HG03103 (cell line): ENCODE results near the gene SATB2.

Experiments used
- ATAC-seq: cut with Tn5 transposase; IDR thresholded peaks from one replicate; pipeline ENCODE4 v1.9.1; 2021; ENCODE audit warnings: low read depth; ENCODE audit not compliant: unreplicated experiment

The SATB2 gene

DNA sequence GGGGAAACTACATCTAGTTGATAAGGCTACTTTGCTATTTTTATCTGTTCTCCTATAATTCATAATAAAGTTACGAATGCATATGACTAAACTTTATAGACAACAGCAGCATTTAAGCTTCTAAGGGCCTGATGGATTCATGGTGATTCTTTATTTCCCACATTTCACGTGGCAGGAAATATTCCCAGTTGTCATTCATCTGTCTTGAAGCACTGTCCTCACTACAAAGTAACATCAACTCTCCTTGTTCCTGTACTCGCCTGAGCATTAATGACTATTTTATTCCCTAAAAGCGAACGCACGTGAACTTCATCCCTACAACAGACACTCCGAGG, 2.6 kb downstream of the SATB2 start:
- ATAC-seq: no peak

DNA sequence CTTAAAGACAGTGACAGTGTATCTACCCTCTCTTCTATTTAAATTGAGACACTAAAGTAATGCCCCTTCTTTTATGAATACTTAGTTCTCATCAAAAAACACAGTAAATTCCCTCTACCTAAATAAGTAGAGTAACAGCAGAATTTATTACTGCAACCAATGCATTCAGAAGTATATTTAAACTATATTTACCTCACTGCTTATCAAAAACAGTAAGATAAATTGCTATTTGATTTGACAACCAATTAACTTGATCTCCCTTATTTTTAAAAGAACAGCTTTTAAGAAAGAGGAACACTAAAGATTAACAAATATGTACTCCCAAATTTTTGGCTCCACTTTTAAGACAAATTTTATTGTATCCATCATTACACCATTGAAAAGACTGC, 4.8 kb downstream of the SATB2 start:
- no peak for ATAC-seq

DNA sequence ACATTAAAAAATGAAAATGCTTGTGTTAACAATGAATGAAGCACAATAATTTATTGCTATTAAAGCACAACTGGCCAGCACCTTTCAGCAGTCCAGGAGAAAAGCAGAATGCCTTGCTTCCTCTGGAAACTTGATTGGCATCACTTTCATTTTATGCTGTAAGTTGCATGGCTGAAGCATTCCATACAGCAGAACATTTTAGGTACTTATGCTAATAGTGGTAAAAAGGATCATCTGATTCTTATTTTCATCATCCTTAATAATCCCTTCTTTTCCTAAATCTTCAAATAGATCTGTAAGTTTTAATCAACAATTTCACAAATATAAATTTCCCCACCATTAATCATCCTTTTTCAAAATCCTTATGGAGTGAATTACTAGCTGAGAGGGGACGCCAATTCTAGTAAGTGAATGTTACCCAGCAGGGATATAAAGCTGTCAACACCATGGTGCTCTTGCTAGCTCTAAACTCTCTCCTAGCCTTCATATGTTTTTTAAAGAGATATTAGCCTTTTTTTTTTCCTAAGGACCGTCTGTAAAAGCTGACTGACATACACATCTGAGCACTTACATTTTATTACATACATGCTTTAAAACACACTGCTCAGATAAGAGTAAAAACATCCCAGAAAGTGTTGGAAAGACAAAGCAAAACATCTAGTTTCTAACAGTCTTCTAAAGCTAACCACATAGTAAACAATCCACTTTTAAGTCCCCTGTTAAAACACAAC, 5.3 kb downstream of the SATB2 start:
- ATAC-seq: no peak

DNA sequence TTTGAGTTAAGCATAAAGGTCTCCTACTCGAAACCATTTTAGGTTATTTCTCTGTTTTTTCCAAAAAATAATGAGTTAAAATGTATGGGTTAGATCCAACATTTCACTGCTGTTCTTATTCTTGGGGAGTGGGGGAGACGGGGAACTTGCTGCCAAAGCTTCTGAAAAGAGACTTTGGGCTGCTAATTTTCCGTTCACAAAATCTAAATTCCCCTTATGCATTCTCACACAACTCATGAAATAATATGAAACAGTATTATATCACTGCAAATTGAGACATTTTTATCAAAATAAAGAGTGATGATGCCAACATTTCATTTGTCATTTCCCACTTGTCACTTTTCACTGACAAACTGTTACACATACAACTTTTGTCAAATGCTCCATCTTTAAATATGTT, 7.8 kb downstream of the SATB2 start:
- ATAC-seq: no peak

DNA sequence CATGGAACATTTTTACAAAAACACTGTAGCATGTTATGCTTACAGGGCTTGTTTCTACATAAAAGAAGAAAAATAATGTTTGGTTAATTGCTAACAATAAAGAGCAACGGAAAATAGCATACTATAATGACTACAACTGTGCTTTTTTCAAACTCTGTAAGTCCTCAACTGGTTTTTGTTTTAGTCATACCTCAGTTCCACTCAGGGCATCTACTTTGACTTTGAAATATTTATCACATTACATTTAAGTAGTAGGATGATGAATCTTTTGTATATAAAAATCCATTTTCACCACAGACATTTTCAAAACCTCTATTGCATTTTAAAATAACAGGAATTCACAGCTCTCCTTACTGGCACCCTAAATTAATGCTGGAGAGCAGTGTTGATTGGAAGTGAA, 8.3 kb downstream of the SATB2 start:
- ATAC-seq: no peak

DNA sequence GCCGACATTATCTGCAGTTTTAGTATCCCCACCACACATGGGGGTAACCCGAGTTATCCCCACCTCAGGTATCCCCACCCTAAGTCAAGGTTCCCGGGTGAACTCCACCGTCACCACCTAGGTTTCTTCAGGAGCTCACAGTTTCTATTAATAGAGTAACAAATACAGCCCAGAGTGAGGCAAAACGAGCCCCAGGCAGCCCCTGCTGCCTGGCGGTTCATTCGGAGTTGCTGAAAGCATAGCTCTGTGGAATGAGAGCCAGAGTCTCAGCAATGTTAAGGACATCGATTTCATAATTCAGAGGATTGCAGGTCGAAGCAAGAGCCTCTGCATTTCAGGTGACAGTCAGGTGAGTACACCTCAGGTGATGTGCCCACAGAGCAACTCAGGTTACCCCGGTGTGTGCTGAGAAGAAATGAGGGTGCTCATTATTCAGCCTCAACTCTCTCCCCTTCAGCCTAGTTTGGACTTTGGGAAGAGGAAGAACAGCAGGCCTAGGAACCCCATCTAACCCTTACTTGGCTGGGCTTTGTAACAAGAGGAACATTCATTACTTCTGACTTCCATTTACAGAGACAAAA, 10.7 kb downstream of the SATB2 start:
- ATAC-seq: no peak

DNA sequence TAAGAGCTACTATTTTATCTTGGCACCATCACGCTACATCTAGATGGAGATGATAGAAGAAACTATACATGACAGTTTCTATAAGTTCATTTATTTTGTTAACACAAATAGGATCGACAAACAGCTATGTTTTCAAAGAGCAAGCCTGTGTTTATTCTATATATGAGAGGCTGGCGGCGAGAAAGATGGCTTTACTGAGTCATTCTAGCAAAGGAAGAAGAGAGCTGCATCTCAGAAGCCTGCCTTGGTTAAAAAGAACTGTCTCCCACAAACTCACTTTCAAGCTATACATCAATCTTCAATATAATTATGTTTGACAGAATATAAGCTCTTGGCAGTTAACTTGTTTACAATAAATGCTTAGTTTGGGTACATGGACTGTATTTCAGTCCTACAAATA, 13.0 kb downstream of the SATB2 start:
- ATAC-seq: no peak

DNA sequence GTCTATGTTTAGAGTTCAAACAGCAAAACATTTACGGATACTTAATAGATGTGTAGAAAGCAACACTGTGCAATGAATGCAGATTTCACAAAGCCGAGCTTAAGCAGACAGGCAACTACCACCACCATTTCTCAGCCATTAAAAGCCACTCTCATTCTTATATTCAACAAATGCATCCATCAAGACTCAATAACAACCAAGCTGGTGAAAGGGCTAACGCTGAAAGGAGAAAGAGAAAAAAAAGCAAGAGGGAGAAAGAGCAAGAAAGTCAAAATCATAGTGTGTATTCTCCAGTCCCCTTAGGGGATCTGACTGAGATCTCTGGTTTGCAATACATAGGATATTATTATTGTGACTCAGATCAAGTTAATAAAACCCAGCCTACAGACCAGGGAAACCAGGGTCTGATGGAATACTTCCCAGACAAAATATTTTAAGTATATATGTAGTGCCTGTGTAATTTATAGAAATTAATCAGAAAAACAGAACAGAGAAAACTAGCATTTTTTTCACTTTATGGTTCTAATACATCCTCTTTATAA, 14.1 kb downstream of the SATB2 start:
- no peak for ATAC-seq

DNA sequence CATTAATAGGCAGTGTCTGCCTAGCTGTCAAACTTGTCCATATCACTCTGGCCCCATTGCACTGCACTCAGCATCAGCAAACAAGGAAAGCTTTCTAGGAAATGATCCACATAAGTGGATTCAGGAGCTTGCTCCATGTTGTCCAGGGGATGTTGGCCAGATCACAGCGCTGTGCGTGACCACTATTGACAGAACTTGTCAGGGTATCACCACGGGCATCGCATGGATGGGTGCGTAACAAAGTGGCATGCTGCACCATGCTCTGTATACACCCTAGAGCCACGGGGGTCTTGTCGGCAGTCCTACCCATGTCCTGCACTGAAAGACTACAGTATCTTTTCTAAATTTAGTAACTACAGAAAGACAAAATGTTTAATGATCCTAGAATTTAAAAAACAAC, 15.6 kb downstream of the SATB2 start:
- ATAC-seq: no peak

DNA sequence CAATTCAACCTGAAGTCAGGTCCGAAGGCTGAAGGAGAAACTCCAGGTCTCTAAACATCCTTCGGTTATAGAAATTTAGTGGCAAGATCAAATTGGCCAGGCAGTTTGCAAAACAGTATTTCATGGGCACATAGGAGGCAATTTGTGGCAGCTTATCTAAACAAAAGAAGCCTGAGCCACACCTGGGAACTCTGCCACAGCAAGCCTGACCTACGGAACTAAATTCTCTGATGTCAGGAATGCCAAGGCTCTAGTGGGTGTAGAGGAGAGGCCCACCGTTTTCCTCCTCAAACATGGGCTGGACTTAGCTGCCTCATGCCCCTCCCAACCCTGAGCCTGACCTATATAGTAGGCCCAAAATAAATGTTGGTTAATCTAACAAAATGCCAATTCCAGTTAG, 16.0 kb downstream of the SATB2 start:
- ATAC-seq: no peak

DNA sequence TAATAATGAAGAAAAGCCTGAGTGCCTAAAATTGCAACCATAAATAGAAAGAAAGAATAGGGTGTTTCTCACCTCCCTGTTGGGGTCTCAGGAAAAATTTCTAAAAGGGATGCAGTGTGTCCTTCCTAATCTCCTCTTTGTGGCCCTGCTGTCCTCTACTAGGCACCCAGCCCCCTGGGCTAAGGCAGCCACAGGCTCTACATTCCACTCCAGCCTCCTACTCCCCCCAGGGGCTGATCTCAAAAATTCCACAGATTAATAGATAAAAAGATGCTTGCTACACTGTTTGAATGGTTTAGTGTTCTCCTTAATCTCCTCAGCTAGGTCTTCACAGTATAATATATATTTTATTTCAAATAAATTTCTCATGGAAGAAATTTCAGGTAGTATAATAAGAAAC, 17.6 kb downstream of the SATB2 start:
- no peak for ATAC-seq

DNA sequence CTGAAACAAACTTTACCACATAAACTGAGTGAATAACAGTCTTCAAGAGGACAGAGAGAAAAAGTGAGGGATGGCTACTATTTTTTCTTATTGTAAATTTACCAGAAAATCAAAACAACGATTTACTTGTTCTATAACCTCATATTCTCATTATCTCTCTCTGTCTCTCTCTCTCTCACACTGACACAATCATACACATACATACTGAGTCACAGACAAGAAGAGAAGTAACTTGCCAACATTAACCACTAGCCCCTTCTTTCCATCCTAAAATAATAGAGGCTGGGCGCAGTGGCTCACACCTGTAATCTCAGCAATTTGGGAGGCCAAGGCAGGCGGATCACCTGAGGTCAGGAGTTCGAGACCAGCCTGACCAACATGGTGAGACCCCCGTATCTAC, 18.2 kb downstream of the SATB2 start:
- ATAC-seq: no peak

DNA sequence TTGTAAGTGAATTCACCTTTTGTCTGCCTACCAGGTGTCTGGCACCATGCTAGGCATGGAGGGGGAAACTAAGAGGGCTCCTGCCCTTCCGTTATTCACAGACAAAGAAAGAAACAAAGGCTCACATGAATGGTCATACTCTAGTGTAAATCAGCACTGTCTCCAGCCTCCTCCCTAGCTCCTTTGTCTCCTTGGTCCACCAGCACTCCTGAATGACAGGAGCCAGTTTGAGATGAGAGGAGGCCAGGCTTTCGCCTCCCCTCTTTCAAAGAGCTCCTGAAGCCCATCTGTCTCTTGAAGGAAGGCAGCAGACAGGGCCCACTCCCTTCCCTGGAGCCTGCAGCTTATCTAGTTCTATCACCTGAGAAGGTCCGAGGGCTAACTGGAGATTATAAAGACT, 18.7 kb downstream of the SATB2 start:
- ATAC-seq: no peak

DNA sequence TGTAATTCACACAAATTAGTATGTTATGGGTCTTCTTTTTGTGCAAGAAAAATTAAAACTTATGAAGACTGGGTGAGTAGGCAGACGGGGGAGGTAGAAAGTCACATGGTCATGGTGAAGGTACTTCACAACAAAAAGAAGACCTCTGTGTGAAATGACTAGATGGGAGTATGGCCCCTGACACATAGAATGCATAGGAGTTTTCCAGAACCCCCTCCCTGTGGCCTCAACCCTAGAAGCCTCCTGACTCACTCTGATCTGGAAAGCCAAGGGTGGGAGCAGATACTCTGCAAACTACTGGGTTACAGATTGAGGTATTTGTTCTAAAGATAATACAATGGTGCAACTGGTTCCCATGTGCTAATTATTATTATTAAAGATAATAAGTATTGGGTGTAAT, 23.2 kb downstream of the SATB2 start:
- ATAC-seq: no peak

DNA sequence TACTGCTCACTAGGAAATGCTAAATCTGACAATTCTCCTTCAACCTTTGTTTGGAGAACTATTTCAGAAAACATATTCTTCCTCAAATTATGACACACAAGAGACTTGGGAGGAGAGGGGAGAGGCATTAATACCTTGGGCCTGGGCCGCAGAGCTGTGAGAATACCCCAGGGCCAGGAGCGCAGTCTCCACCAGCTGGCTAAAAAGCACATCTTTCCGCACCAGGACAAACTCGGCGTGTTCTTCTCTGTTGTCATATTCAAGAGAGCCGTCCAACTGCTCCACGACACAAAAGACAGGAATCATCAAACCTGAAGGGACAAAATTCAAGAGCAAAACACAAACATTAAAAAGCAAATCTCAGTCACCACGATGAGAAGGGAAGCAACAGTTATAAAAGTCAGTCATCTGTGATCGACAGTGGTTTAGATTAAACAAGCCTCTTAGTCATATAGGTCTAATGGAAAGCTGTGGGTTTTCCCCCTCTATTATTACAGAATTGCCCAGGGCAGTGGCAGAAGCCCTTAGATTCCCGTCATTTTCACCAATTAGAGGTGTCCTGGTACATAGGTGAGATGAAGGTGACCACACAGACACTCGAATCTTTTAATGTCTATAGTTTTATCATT, 24.4 kb downstream of the SATB2 start:
- no peak for ATAC-seq

DNA sequence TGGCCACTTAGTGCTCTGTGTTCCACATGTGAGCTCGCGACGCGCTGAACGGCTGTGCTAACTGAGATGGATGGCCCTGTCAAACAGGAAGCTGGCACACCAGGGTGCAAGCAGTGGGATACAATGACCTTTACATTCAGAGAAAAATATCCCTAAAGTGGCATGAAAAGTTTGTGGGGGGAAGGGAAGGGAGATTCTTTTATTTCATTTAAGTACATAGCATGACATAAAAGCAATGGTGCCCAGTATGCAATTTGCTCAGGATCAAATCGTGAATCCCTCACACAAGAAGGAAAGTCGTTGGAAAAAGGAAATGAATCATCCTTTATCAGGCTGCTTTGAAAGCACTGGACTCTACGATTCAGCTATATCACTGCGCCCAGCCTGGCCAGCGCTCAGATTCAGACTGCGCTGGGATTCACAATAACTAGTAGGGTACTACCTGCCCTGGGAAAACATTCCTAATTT, 26.0 kb downstream of the SATB2 start:
- no peak for ATAC-seq

DNA sequence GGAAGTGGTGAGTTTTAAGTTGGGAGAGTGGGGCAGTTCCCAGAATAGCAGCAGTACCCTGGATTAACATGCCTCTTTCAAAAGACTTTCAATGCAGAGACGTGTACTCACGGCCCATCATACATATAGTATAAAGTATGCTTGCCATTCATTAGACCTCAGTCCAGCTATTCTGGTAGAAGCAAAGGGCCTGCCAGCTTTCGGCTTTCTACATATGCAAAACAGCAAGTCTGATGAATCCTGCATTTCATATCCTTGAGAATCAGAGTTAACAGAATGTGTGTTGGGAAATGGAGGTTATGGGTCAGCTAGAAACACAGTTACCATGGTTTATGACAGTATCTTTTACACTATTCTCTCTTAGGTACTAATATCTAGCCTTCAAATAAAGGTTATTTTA, 27.5 kb downstream of the SATB2 start:
- ATAC-seq: no peak

DNA sequence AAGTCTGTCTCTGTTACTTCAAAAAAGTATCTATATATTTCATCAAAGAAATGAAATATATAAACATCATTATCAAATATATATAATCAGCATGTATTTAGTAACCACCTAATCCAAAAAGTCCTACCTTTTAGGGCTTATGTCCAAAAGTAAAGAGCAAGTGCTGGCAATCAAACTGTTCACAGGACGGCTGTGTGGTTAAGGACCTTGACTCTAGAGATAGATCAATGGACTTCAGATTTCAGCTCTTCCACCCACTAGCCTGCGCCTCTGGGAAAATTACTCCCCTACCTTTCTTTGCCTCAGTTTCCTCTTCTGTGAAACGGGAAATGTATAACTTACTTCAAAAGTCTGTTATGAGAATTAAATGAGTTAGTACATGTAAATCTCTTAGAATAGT, 29.4 kb downstream of the SATB2 start:
- ATAC-seq: no peak

DNA sequence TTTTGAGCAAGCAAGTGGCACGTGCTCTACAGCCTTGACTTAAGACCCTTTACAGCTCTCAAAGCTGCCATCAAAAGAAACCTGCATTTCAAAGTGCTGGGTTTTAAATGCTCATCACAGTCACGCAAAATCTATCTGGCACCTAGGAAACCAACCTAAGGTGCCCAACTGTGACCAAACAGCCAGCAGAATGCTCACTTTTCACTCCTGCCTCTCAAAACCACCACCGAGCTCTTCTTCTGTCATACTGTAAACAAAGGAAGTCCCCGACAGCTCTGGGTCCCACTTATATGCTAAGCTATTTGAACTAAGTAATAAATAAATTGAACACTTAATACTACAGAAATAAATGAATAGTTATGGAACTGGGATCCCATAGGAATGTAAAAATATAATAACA, 33.6 kb downstream of the SATB2 start:
- ATAC-seq: no peak

DNA sequence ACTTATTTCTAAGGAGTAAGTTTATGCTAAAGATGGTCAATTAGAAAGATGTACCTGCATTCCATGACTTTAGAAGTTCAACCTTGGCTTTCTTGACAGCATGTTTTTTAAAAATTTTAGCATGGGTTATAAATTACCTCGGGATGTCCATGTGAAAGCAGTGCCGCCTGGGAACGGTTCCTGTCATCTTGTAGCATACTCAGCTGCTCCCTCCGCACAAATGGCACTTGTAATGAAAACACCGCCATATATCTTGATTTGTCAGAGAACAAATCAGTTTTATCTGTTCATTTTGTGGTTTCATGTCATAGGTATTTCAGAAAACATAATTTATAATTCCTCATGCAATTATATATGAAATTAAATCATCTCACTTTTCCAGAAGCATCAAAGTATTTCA, 38.3 kb downstream of the SATB2 start:
- ATAC-seq: no peak

DNA sequence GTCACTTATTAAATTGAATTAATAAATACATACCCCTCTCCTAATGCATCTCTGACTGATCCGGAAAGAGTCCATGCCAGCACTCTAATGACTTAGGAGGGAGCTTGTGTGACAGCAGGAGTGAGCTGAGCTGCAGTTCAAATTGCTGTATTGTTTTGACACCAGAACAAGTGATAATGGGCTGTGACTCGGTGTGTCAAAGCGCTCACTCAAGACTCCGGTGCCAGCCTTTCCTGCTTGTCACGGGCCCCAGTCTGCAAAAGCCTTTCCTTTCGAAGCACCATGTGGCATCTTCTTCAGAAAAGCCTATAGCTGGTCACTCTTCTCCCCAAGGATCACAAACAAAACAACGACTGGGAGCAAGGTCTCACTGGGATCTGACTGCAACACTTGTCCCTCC, 43.3 kb downstream of the SATB2 start:
- ATAC-seq: no peak

DNA sequence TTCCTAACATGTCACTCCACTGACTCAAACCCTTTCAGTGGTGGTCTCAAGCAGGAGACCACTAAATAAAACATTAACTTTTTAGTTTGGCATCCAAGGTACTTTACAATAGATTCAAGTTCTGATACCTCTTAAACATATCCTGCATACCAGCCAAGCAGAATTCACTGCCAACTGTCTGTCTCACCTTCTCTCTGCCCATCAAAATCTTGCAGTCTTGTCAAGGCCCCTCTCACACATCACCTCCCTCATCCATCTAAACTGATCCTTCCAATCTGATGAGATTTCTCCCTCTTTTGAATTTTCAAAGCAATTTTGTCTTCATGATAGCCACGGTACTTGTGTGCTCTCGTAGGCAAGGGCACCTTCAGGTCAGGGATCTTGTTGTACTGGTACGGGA, 43.7 kb downstream of the SATB2 start:
- ATAC-seq: no peak
